Fibroblast of mammary gland (primary cell): ENCODE data around the gene TNFSF4.

ENCODE experiments used
- DNase-seq: peaks from one replicate; pipeline ENCODE4 v3.0.0-alpha.2; 2010; ENCODE audit warnings: low read depth
- H3K4me3 ChIP-seq: 2 replicates; pipeline ENCODE4 v1.5.1; 2011; ENCODE audit warnings: low read depth, mild to moderate bottlenecking, low read length, moderate library complexity; ENCODE audit not compliant: control insufficient read depth
- CTCF ChIP-seq: conservative IDR thresholded peaks from 2 replicates; pipeline ENCODE4 v1.5.1; 2011; ENCODE audit warnings: low read depth, low read length, inconsistent platforms; ENCODE audit not compliant: control insufficient read depth, insufficient read depth

The TNFSF4 gene

DNA sequence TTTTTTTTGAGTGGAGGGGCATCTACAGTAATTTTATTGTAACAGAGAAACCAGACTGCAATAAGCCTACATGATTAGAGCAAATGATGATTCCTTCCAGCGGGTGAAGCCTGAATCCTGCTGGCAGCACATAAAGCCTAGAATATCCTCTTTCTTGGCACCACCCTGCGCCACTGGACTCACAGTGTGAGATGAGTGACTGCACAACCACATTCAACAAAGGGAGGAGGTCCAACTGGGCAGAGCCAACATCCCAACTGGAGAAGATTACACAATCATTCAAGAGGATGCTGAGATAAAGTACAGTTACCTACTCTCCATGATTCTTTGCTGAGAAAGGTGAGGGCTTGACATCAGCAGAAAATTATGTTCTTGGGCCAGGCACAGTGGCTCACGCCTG lies 67.4 kb downstream of the TNFSF4 start:
- DNase-seq, result no peak
- H3K4me3 ChIP-seq, result no peak overlapping the region
- TF ChIP-seq CTCF, result no peak

DNA sequence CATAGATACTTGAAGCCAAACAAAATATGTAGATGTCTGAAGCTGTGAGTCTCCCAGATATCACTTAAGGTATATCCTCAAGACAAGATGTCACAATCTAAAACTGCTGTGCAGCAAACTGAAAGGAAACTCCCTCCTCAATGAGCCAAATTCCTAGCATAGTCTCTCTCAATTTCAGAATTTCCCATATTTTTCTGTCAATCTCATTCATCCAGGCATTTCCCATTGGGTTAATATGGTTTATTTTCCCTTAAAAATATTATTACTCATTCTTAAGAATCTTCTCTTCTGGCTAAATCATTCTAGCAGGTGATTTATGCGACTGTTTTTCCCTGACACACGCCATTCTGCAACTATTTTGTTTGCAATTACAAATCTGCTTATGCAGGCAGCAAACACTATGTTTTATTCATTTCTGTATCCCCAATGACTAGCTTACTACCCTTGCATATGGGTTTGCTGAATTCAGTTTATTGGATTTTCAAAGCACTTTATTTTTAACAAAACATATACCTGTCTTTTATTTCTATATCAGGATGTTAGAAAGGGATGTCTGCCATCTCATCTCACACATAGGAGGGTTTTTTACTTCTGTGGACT lies 69.9 kb downstream of the TNFSF4 start:
- TF ChIP-seq CTCF, result no peak
- no peak for DNase-seq

DNA sequence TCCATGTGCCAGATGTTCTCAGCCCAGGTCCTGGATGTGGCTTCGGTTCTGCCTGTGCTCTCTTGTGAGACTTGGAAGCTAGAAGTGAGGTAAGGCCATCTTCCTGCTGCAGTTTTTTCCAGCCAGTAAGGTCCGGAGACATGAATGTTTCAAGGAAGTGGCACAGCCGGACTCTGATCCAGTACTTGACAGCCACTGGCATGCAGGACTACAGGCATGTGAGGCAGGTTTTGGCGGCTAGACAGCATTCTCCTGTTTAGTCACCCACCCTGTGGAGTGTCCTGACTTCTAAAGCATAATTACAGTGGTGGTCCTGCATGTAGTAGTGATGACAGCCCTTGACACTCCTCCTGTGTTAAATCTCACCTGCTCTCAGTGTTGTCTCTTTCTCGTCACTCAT lies 72.3 kb downstream of the TNFSF4 start:
- no peak for DNase-seq
- no peak for TF ChIP-seq CTCF
- H3K4me3 ChIP-seq, result no peak overlapping the region

More for the DNA sequence above, 69.9 kb downstream of the TNFSF4 start:
- H3K4me3 ChIP-seq, result no peak overlapping the region

DNA sequence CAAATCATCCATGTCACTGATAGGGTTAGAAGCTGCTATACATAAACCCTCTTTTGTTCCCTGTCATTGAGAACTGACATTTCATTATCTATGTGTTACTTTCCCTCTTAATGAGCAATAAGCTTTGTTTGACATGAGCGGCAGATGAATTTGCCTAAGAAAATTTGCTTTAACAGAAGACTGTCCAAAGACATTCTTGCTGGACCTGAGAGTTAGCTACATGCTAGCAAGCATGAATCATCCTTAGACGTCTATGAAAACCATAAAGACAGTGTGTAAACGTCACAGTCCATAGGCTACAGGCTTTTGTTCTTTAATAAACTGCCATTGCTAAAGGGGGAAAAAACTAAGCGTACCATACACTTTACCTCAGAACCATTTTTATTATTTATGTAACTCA lies 73.1 kb downstream of the TNFSF4 start:
- no peak for TF ChIP-seq CTCF
- DNase-seq, result peak; percentile 36
- no peak overlapping the region for H3K4me3 ChIP-seq
